ENCODE measurements around the gene ZNF226. TPM values are rescaled to one million over a fixed set of nuclear protein-coding genes. Genes with fewer than 3 reads are reported as not detected.

The ZNF226 gene
- total and polyA plus RNA-seq, 2 donors (not counting 1 experiment from before 2014, with no cell fraction given) = 14.8 to 55.8 TPM

DNA sequence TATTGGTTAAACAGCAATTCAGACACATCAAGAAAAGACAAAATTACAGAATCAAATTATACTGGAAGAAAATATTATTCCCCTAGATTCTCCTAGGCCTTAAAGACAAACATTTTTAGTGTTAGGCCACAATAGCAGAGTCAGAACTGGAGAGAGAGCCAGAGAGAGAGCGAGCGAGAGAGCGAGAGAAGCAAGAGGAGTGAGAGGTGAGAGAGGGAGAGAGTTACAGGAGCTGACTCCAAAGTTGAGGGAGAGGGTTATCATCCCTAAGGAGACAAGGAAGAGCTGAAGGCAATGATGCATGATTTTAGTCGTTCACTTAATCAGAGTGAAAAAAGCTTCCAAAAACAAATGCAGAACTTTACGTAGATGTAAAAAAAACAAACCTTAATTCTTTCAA lies 27.2 kb downstream of the ZNF226 start:
- Histone ChIP-seq H3K27ac (ENCODE audit: low read length in 2 of 2) (no peak overlapping the region), H3K4me1 (ENCODE audit: control insufficient read depth in 2 of 2, insufficient read depth in 2 of 2, low read length in 2 of 2) (no peaks in the 10 kb centered on the region), H3K9ac (ENCODE audit: low read length) (no peak overlapping the region), H4K20me1 (ENCODE audit: control insufficient read depth, insufficient read depth, low read length, poor library complexity, severe bottlenecking) (no peaks in the 10 kb centered on the region), H3K27me3 (replicated peaks in 1 of 4; ENCODE audit: control extremely low read depth in 1 of 4, control insufficient read depth in 3 of 4, insufficient read depth in 4 of 4, low read length in 3 of 4) (no peaks in the 10 kb centered on the region), H3K36me3 (replicated peaks in 1 of 2; ENCODE audit: control extremely low read depth in 1 of 2, control insufficient read depth in 1 of 2, extremely low read depth in 1 of 2, insufficient read depth in 2 of 2, low read length in 1 of 2) (no peaks in the 10 kb centered on the region), H3K79me2 (ENCODE audit: control insufficient read depth, insufficient read depth, low read length) (no peaks in the 10 kb centered on the region), H2AFZ (ENCODE audit: insufficient read depth, low read depth, low read length, poor library complexity, severe bottlenecking) (no peak overlapping the region), H3K4me2 (replicated peaks; ENCODE audit: low read depth, low read length, poor library complexity, severe bottlenecking) (no peak overlapping the region), H3K9me3 (ENCODE audit: control extremely low read depth in 1 of 3, control insufficient read depth in 2 of 3, insufficient read depth in 1 of 3, low read length in 2 of 3) (peaks cover 5 to 10% (median 8%) of the 10 kb centered on the region in 3 donors), H3K4me3 (ENCODE audit: control extremely low read depth in 1 of 5, extremely low read depth in 1 of 5, insufficient read depth in 1 of 5, low read depth in 2 of 5, low read length in 4 of 5) (no peak overlapping the region)
- ATAC-seq (ENCODE audit: low read depth) (no peak), DNase-seq (no peak)
- ChIA-PET POLR2A (no interaction called here), CTCF (no interaction called here)
- H3K4me3 Mint-ChIP-seq = no peak overlapping the region
- H3K9me3 Mint-ChIP-seq (ENCODE audit: insufficient read depth) = peaks cover 12% of the 10 kb centered on the region
- TF ChIP-seq, protein P1, sequence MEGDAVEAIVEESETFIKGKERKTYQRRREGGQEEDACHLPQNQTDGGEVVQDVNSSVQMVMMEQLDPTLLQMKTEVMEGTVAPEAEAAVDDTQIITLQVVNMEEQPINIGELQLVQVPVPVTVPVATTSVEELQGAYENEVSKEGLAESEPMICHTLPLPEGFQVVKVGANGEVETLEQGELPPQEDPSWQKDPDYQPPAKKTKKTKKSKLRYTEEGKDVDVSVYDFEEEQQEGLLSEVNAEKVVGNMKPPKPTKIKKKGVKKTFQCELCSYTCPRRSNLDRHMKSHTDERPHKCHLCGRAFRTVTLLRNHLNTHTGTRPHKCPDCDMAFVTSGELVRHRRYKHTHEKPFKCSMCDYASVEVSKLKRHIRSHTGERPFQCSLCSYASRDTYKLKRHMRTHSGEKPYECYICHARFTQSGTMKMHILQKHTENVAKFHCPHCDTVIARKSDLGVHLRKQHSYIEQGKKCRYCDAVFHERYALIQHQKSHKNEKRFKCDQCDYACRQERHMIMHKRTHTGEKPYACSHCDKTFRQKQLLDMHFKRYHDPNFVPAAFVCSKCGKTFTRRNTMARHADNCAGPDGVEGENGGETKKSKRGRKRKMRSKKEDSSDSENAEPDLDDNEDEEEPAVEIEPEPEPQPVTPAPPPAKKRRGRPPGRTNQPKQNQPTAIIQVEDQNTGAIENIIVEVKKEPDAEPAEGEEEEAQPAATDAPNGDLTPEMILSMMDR (IDR thresholded peaks at IDR 0.05) = no peak
- TF ChIP-seq EZH2 (IDR thresholded peaks at IDR 0.05; ENCODE audit: borderline replicate concordance, insufficient read depth, low read depth, low read length, poor library complexity, severe bottlenecking) = no peak
- intact Hi-C loops (cut with micrococcal nuclease) = no loop called here
- WGBS (ENCODE audit: insufficient coverage) = 91% methylated on average over 3 of the region's 5 CpGs
- no peaks in the 10 kb centered on the region for H3K4me1 Mint-ChIP-seq
- peaks cover 17% of the 10 kb centered on the region for H3K27me3 Mint-ChIP-seq
- H3K27ac Mint-ChIP-seq = no peak overlapping the region

DNA sequence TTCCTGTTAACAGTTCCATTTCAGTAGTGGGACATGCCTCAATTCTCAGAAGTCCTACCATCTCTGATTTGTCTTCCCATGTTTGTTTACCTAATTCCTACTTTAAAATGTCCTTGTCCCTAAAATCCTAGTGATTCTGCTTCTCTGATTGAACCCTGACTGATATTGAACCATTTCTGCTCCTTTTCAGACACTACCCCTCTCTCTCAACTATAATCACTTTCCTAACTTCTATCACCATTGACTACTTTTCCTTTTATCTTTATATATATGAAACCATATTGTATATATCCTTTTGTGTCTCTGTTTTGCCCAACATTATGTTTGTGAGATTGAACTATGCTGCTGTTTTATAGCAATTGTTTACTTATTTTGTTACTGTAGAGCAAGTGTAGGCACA lies 31.9 kb downstream of the ZNF226 start:
- Histone ChIP-seq H3K27ac (ENCODE audit: low read length in 2 of 2) (no peak overlapping the region), H3K79me2 (ENCODE audit: control insufficient read depth, insufficient read depth, low read length) (no peaks in the 10 kb centered on the region), H3K27me3 (replicated peaks in 1 of 4; ENCODE audit: control extremely low read depth in 1 of 4, control insufficient read depth in 3 of 4, insufficient read depth in 4 of 4, low read length in 3 of 4) (no peaks in the 10 kb centered on the region), H3K36me3 (replicated peaks in 1 of 2; ENCODE audit: control extremely low read depth in 1 of 2, control insufficient read depth in 1 of 2, extremely low read depth in 1 of 2, insufficient read depth in 2 of 2, low read length in 1 of 2) (no peaks in the 10 kb centered on the region), H3K4me3 (ENCODE audit: control extremely low read depth in 1 of 5, extremely low read depth in 1 of 5, insufficient read depth in 1 of 5, low read depth in 2 of 5, low read length in 4 of 5) (no peak overlapping the region), H3K4me1 (ENCODE audit: control insufficient read depth in 2 of 2, insufficient read depth in 2 of 2, low read length in 2 of 2) (no peaks in the 10 kb centered on the region), H2AFZ (ENCODE audit: insufficient read depth, low read depth, low read length, poor library complexity, severe bottlenecking) (no peak overlapping the region), H3K9me3 (ENCODE audit: control extremely low read depth in 1 of 3, control insufficient read depth in 2 of 3, insufficient read depth in 1 of 3, low read length in 2 of 3) (peaks cover 5 to 15% (median 8%) of the 10 kb centered on the region in 3 donors), H4K20me1 (ENCODE audit: control insufficient read depth, insufficient read depth, low read length, poor library complexity, severe bottlenecking) (no peaks in the 10 kb centered on the region), H3K4me2 (replicated peaks; ENCODE audit: low read depth, low read length, poor library complexity, severe bottlenecking) (no peak overlapping the region), H3K9ac (ENCODE audit: low read length) (no peak overlapping the region)
- Mint-ChIP-seq H3K27me3 (peaks cover 8% of the 10 kb centered on the region), H3K4me1 (no peaks in the 10 kb centered on the region), H3K9me3 (ENCODE audit: insufficient read depth) (peaks cover 3% of the 10 kb centered on the region), H3K4me3 (no peak overlapping the region), H3K27ac (no peak overlapping the region)
- POLR2A ChIA-PET = no interaction called here
- intact Hi-C loops (cut with micrococcal nuclease) = no loop called here
- ATAC-seq (ENCODE audit: low read depth) (no peak), DNase-seq (no peak)
- CTCF ChIA-PET = no interaction called here
- TF ChIP-seq, protein P1 (IDR thresholded peaks at IDR 0.05) = no peak
- no peak for TF ChIP-seq EZH2 (IDR thresholded peaks at IDR 0.05; ENCODE audit: borderline replicate concordance, insufficient read depth, low read depth, low read length, poor library complexity, severe bottlenecking)
